ENCODE results near the gene BTBD8.
"Not testable (repeated sequence)": the region's sequence is repeated elsewhere in the genome, so short reads cannot be mapped to it uniquely, and the experiment has no call there.

BTBD8 gene

DNA sequence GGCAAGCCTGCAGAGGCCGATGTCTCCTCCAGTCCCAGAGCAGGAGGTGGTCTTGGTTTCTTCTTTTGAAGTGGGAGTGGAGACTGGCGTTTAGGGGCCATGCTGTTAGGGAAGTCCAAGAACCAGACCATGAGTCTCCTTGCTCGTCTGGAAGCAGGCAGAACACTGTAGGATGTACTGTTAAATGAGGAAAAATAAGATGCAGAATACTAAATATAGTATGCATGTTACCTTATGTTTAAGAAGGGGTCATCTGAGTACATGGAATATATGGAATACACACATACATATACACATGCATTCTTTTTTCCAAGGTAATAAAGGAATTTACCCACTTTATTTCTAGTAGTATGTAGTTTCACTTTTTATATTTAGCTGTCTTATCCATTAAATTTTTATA, 4.8 kb upstream of the BTBD8 start, which contains the start of gene SETSIP:
SETSIP (minus strand) TSS at position 101 of the 400 bp plus-strand sequence; CDS start at position 101, 0 bp downstream.
- Histone ChIP-seq H3K4me3 (ENCODE audit: low read length, poor library complexity, severe bottlenecking) (no peak within 1 kb of the TSS), H4K20me1 (ENCODE audit: insufficient read depth, low read length, poor library complexity, severe bottlenecking) (no peaks in the 10 kb centered on the region), H3K4me1 (ENCODE audit: insufficient read depth, low read length, poor library complexity, severe bottlenecking) (peaks cover 5% of the 10 kb centered on the region), H3K79me2 (ENCODE audit: insufficient read depth, low read length) (no peaks in the 10 kb centered on the region), H2AFZ (ENCODE audit: low read length) (0 out of 2 replicates have a peak within 1 kb of the TSS, but pooled peaks have one; percentile 18), H3K36me3 (ENCODE audit: insufficient read depth, low read length) (no peaks in the 10 kb centered on the region), H3K9ac (ENCODE audit: low read depth, low read length, poor library complexity, severe bottlenecking) (no peak within 1 kb of the TSS), H3K9me3 (ENCODE audit: insufficient read depth, low read depth, low read length) (no peaks in the 10 kb centered on the region), H3K4me2 (ENCODE audit: low read depth, low read length, poor library complexity, severe bottlenecking) (no peak within 1 kb of the TSS), H3K27me3 (ENCODE audit: insufficient read depth, low read length, poor library complexity, severe bottlenecking) (no peaks in the 10 kb centered on the region), H3F3A (ENCODE audit: low read depth) (no peaks in the 10 kb centered on the region), H3K9me2 (replicated peaks; ENCODE audit: low read depth, low read length) (no peaks in the 10 kb centered on the region)
- TF ChIP-seq, protein P1, sequence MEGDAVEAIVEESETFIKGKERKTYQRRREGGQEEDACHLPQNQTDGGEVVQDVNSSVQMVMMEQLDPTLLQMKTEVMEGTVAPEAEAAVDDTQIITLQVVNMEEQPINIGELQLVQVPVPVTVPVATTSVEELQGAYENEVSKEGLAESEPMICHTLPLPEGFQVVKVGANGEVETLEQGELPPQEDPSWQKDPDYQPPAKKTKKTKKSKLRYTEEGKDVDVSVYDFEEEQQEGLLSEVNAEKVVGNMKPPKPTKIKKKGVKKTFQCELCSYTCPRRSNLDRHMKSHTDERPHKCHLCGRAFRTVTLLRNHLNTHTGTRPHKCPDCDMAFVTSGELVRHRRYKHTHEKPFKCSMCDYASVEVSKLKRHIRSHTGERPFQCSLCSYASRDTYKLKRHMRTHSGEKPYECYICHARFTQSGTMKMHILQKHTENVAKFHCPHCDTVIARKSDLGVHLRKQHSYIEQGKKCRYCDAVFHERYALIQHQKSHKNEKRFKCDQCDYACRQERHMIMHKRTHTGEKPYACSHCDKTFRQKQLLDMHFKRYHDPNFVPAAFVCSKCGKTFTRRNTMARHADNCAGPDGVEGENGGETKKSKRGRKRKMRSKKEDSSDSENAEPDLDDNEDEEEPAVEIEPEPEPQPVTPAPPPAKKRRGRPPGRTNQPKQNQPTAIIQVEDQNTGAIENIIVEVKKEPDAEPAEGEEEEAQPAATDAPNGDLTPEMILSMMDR (conservative IDR thresholded peaks at IDR 0.05; ENCODE audit: low read length) = no peak
- no peak for TF ChIP-seq EZH2phosphoT487 (IDR thresholded peaks at IDR 0.05; ENCODE audit: borderline replicate concordance)

DNA sequence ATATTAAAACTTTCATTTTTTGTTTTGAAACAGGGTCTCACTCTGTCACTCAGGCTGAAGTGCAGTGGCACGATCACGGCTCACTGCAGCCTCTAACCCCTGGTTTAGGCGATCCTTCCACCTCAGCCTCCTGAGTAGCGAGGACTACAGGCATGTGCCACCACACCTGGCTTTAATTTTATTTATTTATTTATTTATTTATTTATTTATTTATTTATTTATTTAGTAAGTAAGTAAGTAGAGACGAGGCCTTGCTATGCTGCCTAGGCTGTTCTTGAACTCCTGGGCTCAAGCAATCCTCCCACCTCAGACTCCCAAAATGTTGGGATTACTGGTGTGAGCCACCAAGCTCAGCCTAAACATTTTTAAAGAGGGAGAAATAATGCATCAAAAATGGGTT, 3.8 kb upstream of the BTBD8 start:
- H3K79me2 ChIP-seq (ENCODE audit: insufficient read depth, low read length) = no peaks in the 10 kb centered on the region
- H3F3A ChIP-seq (ENCODE audit: low read depth) = no peaks in the 10 kb centered on the region
- peaks cover 9% of the 10 kb centered on the region for H3K4me1 ChIP-seq (ENCODE audit: insufficient read depth, low read length, poor library complexity, severe bottlenecking)
- H3K27me3 ChIP-seq (ENCODE audit: insufficient read depth, low read length, poor library complexity, severe bottlenecking) = no peaks in the 10 kb centered on the region
- no peak overlapping the region for H3K4me3 ChIP-seq (ENCODE audit: low read length, poor library complexity, severe bottlenecking)
- H3K9me3 ChIP-seq (ENCODE audit: insufficient read depth, low read depth, low read length) = no peaks in the 10 kb centered on the region
- no peaks in the 10 kb centered on the region for H4K20me1 ChIP-seq (ENCODE audit: insufficient read depth, low read length, poor library complexity, severe bottlenecking)
- no peak overlapping the region for H3K9ac ChIP-seq (ENCODE audit: low read depth, low read length, poor library complexity, severe bottlenecking)
- H3K9me2 ChIP-seq (replicated peaks; ENCODE audit: low read depth, low read length) = no peaks in the 10 kb centered on the region
- no peaks in the 10 kb centered on the region for H3K36me3 ChIP-seq (ENCODE audit: insufficient read depth, low read length)
- H2AFZ ChIP-seq (ENCODE audit: low read length) = no peak overlapping the region
- TF ChIP-seq, protein P1 (conservative IDR thresholded peaks at IDR 0.05; ENCODE audit: low read length) = no peak
- TF ChIP-seq EZH2phosphoT487 (IDR thresholded peaks at IDR 0.05; ENCODE audit: borderline replicate concordance) = no peak
- H3K4me2 ChIP-seq (ENCODE audit: low read depth, low read length, poor library complexity, severe bottlenecking) = no peak overlapping the region

DNA sequence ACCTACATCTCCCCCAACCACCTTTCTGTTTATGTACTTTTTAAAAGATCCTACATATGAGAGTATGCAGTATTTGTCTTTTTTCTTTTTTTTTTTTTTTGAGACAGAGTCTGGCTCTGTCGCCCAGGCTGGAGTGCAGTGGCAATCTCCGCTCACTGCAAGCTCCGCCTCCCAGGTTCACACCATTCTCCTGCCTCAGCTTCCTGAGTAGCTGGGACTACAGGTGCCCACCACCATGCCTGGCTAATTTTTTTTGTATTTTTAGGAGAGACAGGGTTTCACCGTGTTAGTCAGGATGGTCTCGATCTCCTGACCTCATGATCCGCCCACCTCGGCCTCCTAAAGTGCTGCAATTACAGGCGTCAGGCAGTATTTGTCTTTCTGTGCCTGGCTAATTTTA, 2.1 kb upstream of the BTBD8 start:
- not testable (repeated sequence) for H3K4me2 ChIP-seq (ENCODE audit: low read depth, low read length, poor library complexity, severe bottlenecking); H3K27me3 ChIP-seq (ENCODE audit: insufficient read depth, low read length, poor library complexity, severe bottlenecking); H3K79me2 ChIP-seq (ENCODE audit: insufficient read depth, low read length)

DNA sequence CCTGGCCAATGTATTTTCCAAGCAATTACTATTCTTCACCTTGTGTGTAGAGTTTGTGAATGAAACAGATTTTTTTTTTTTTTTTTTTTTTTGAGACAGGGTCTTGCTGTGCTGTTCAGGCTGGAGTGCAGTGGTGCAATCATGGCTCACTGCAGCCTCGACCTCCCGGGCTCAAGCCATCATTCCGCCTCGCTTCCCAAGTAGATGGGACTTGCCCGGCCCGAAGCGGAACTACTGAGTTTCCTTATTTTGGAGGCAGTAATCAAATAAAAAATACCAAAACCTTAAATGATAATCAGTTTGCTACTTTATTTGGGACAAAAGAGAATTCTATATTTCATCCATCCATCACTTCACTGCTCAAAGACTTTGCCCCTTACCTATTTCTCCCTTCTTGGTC, 704 bp upstream of the BTBD8 start:
- Histone ChIP-seq H3K4me3 (ENCODE audit: low read length, poor library complexity, severe bottlenecking) (peak overlapping the region; percentile 80), H3K9ac (ENCODE audit: low read depth, low read length, poor library complexity, severe bottlenecking) (peak overlapping the region; percentile 75), H4K20me1 (ENCODE audit: insufficient read depth, low read length, poor library complexity, severe bottlenecking) (no peaks in the 10 kb centered on the region), H3F3A (ENCODE audit: low read depth) (no peaks in the 10 kb centered on the region), H3K79me2 (ENCODE audit: insufficient read depth, low read length) (no peaks in the 10 kb centered on the region; the same call in 1 of the 2 replicates), H3K36me3 (ENCODE audit: insufficient read depth, low read length) (no peaks in the 10 kb centered on the region), H3K9me2 (replicated peaks; ENCODE audit: low read depth, low read length) (no peaks in the 10 kb centered on the region), H3K27me3 (ENCODE audit: insufficient read depth, low read length, poor library complexity, severe bottlenecking) (no peaks in the 10 kb centered on the region), H3K4me2 (ENCODE audit: low read depth, low read length, poor library complexity, severe bottlenecking) (peak overlapping the region; percentile 72), H3K9me3 (ENCODE audit: insufficient read depth, low read depth, low read length) (no peaks in the 10 kb centered on the region), H3K4me1 (ENCODE audit: insufficient read depth, low read length, poor library complexity, severe bottlenecking) (peaks cover 18% of the 10 kb centered on the region), H2AFZ (ENCODE audit: low read length) (peak overlapping the region; percentile 96)
- no peak for TF ChIP-seq EZH2phosphoT487 (IDR thresholded peaks at IDR 0.05; ENCODE audit: borderline replicate concordance)
- TF ChIP-seq, protein P1 (conservative IDR thresholded peaks at IDR 0.05; ENCODE audit: low read length) = no peak

More for the DNA sequence above, 2.1 kb upstream of the BTBD8 start:
- H3K4me1 ChIP-seq (ENCODE audit: insufficient read depth, low read length, poor library complexity, severe bottlenecking) = peaks cover 18% of the 10 kb centered on the region
- not testable (repeated sequence) for H3K9me2 ChIP-seq (replicated peaks; ENCODE audit: low read depth, low read length); H3K9ac ChIP-seq (ENCODE audit: low read depth, low read length, poor library complexity, severe bottlenecking); H3F3A ChIP-seq (ENCODE audit: low read depth); H3K4me3 ChIP-seq (ENCODE audit: low read length, poor library complexity, severe bottlenecking); H3K36me3 ChIP-seq (ENCODE audit: insufficient read depth, low read length); H3K9me3 ChIP-seq (ENCODE audit: insufficient read depth, low read depth, low read length); H2AFZ ChIP-seq (ENCODE audit: low read length); H4K20me1 ChIP-seq (ENCODE audit: insufficient read depth, low read length, poor library complexity, severe bottlenecking)

All from Loucy (cell line).